CD4-positive, alpha-beta T cell treated with Interleukin-10 for 1 hour (primary cell): ENCODE data around the gene ABHD16B.
"Not testable (repeated sequence)": the region's sequence is repeated elsewhere in the genome, so short reads cannot be mapped to it uniquely, and the experiment has no call there.

Experiments used
- DNase-seq: peaks from one replicate; pipeline ENCODE4 v3.0.0-alpha.2; 2020

Gene ABHD16B

DNA sequence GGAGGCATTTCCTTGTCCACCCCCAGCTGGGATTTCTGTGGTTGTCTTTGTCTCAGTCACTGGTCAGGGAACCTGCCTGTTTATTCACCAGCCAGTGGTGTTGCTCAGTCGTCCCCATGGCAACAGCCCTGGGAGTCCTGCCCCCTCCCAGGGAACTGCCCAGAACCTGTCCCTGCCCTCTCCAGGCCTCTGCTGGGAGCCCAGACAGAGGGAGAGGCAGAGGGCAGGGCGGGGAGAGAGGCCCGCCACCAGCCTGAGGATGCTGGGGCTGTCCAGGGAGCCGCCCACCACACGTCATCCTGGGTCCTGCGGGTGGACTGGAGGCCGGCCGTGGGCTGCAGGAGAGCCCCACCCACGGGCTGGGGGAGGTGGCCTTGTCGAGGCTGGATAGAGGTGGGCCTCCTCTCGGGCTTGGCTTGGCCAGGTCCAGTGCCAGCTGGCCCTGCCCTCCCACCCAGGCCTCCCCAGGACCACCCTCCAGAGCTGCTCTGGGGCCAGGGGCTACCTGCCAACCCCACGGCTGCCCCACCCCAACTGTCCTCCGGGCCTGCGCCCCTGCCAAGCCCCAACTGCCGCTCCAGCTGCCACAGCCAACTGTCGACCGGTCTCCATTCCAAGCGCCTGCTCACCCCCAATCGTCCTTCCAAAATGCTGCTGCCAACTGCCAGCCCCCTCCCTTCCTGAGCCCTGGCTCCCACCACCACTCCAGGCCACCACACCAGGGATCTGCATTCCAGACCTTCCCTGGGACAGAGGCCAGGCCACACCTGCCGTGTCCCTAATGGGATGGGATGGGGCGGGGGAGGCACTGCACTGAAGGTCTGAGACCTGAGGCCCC, 26.1 kb upstream of the ABHD16B start:
- no peak for DNase-seq

DNA sequence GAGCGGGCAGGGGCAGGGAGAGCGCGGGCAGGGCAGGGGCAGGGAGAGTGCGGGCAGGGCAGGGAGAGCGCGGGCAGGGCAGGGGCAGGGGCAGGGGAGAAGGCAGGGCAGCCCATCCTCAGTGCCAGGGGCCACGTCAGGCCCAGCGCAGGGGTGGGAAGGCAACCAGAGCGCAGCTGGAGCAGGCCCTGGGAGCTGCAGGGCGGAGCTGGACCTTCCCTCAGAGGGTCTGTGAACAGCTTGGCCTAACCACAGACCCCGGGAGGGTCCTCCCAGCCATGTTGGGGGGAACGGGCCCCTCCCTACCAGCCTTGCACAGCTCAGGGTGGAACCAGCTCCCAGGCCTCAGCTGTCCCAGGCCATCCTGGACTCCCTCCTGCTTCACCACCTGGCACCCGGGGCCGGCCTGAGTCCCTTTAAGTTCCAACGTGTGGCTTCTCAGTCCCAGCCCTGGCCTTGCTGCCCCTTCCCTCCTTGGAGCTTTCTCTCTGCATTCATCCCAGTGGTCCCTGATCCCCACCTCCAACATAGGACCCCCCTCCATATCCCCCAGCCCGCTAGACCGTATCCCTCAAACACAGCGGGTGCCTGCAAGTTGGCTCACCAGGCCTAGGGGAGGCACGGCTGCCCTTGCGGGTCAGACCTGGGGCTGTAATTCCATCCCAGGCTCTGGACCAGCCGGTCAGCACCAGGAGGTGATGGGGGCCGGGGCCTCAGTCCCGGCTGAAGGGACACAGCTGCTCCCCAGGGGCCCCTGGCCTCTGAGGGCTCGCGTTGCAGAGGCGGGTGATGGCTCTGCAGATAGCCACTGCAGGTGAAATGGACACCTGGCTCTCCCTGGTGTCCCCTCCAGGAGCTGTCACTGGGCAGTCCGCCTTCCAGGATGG, 24.6 kb upstream of the ABHD16B start:
- DNase-seq = no peak

DNA sequence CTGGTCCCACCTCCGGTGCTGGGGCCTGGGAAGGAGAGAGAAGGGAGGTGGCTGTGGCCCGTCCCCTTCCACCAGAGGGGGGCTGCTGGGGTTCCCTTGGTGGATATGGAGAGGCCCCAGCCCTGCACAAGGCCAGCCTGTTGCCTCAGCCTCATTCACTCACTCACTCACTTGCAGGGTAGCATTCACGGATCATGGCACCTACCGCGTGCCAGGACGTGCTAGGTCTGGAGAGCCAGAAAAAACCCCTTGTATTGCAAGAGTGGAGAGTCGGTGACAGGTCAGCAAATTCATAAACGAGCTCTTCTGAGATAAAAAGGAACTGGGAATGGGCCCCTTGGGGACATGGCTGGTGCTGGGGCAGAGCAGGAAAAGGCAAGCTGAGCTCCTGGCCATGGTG, 23.8 kb upstream of the ABHD16B start:
- DNase-seq = no peak

DNA sequence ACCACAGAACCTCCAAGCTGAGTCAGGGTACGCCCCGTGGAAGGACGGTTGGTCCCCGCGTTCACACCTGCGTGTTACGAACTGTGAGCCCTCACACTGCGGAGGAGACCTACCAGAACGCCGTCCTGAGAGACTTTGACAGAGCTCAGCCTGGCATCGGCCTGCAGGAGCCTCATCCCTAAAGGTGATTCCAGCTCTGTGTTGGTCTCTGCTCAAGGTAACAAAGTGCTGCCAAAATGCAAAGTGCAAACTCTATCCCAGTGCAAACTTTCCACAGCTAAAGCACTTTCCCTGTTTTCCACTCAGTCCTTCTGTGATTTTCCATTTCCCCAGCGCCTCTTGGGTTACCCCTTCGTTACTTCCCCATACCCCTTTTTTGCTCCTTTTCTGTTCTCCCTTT, 21.7 kb upstream of the ABHD16B start:
- DNase-seq = no peak

DNA sequence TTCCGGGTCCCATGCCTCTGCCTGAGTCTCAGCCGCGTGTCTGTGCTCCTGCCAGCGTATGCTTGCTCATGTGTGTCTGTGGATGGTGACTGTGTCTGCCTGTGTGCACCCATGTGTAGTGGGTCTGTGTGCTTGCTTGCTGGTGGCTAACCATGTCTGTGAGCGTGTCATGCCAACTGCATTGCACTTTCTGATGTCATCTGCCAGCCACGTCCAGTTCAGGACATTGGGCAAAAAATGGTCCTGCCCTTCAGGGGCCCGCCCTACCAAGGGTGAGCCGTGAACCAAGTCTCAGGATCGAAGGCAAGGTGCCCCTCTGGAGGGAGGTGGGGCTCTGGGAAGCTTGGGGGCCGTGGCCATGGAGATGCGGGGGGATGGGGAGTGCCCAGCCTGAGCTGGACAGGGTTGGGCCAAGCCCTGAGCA, 20.9 kb upstream of the ABHD16B start:
- DNase-seq = no peak

DNA sequence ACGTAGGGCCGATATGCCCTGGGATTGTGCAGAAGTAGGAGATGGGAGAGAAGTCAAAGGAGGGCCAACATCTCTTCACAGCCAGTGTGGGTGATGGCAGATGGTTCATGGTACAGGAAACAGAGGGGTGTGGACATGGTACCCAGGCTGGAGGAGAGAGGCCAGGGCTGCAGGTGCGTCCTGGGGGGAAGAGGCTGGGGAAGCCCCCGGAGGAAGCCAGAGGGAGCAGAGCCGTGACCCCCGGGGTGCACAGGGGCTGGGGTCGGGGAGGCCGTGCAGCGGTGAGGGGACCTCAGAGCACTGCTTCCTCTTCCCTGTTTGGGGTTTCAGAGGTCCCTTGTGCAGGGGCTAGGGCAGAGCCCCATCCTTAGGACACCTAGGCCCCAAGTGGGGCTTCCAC, 19.0 kb upstream of the ABHD16B start:
- no peak for DNase-seq

DNA sequence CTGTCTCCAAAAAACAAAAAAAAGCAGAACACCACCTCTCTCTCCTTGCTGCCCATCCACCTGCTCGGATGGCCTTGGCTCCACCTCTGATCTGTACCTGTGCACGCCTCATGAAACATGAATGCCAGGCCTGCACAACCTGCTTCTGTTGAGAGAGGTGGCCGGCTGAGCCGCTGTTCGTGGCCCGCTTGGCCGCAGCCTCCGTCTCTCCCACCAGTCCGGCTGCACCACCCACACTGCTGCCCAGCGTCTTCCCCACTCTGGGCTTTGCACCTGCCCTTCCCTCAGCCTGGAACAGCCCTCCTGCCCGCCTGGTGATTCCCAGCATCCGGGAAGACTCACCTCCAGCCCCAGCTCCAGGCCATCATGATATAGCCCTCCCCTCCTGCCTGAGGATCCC, 18.1 kb upstream of the ABHD16B start:
- no peak for DNase-seq

DNA sequence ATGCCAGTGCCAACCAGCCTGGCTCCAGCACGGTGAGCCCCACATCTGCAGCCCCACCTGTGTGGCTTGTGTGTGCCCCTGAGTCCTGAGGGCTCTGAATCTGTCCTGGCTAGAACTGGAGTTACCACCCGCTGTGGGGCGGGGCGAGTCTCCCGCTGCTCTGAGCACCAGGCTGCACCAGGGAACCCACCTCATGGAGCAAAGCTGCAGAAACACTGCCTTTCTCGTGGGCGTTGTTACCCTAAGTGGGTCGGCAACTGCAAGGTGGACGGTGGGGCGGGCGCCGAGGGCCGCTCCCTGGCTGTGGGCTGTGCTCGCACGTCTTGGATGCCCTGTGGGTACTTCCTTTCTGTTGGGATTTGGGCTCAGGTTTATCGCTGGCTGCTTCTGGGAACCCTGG, 17.5 kb upstream of the ABHD16B start:
- DNase-seq = no peak

DNA sequence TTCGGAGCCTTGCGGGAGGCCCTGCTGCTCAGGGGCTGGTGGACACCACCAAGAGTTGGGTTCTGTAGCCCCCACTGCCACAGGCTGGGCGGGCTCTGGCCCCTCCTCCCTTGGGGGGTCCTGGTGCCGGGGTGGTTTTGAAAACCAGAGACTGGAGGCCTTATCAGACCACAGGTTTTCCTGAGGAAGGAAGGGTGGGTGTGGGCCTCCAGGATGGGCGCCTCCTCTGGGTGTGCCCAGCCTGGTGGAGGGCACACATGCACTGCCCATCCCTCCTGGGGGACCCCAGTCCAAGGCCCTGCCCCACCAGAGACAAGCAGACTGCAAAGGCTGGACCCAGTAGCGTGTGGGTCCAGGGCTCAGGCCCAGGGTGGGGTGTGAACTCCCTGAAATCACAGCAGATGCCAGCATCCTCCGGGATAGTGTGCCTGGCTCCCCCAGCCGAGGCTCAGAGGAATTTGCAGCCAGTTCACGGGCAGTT, 16.7 kb upstream of the ABHD16B start:
- no peak for DNase-seq

DNA sequence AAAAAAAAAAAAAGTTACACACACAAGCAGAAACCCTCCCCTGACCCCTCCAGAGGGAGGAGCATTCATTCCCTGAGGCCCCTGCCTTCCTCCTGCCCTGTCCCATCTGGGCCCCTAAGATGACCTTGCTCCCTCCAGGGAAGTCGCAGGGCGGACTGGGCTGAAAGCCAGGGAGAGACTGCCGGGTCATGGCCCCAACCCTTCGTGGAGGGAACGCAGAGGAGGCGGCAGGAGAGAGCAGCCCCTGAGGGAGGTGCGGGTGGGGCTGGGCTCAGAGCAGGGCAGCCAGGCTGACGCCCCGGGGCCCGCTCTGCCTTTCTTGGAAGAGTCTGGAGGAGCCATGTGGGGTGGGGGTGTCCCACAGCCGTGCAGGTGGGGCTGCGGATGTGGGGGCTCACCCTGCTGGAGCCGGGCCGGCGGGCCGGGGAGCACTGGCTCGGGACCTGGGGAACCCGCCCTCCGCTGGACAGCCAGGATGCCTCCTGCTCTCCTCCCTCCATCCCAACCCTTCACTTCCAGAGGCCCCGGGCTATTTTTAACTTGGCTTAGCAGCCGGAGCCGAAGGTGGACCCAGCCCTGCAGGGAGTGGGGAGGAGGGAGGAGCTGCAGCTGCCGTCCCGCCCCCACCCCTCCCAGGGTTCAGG, 15.0 kb upstream of the ABHD16B start:
- DNase-seq = no peak

DNA sequence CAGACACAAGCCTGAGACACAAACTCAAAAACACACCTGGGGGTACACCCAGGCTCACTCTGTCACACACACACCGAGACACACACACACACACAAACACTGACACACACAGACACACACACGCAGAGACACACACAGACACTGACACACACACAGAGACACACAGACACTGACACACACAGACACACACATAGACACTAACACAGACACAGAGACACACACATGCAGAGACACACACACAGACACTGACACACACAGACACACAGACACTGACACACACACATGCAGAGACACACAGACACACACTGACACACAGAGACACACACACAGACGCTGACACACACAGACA, 14.4 kb upstream of the ABHD16B start:
- no peak for DNase-seq

DNA sequence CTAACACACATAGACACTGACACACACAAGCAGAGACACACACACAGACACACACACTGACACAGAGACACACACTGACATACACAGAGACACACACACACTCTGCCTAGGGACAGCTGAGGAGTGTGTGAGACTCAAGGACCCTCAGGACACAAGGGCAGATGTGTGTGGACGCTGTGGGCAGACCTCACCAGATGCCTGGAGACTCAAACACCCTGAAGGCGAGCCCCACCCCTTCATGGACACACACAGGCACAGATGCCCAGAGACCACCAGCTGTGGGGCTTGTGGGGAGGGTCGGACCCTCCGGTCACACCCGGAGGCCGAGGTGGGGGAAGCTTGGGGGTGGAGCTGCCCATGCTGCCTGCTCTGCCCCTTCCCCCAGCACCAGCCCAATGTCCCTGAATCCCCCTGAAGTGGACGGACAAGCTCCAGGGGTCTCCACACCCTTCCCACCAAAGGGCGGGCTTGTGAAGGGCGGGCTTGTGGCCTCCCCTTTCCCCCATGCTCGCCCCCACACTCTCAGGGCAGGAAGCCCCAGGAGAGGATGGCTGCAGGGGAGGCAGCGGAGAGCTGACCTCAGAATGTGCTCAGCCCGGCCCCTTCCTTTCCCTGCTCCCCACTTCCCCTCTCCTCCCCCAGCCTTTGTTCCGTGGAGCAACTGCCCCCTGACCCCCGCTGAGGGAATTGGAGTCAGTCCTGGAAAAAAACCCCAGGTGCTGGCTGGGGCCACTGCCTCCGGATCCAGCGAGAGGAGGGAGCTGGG, 13.9 kb upstream of the ABHD16B start:
- DNase-seq = no peak

DNA sequence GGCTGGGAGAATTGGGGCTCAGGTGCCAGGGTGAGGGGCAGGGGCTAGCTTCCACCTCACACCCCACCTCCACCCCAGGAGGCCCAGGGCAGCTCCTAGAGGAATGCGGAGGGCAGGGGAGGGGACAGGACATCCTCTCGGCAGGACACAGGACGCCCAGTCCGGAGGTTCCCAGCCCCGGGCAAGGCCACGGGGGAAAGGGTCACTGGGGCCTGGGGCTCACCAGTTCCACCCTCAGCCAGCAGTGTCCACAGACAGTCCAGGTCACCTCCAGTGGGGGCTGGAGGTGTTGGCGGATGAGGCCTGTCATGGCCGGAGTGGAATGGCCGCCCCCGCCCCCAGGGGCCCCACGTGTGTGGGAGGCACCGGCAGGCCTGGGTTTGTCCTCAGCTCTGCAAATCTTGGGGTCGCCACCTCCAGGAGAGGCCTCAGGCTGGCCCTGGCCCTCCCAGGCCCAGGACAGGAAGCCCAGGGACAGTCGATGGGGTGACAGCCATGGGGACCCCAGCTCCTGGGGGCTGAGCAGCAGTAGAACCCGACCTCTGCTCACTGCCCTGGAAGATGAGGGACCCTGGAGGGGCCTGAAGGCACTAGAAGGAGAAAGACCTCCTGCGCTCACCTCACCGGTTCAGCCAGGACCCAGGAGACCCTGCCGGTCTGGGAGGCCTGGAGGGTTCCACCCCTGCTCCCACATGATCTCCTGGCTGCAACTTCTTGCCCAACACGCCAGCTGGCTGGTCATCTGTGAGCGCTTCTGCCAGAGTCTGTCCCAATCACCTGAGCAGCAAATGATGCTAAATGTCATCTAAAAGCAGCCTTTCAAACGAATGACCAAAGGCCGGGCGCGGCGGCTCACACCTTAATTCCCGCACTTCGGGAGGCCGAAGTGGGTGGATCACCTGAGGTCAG, 13.0 kb upstream of the ABHD16B start:
- DNase-seq = no peak

DNA sequence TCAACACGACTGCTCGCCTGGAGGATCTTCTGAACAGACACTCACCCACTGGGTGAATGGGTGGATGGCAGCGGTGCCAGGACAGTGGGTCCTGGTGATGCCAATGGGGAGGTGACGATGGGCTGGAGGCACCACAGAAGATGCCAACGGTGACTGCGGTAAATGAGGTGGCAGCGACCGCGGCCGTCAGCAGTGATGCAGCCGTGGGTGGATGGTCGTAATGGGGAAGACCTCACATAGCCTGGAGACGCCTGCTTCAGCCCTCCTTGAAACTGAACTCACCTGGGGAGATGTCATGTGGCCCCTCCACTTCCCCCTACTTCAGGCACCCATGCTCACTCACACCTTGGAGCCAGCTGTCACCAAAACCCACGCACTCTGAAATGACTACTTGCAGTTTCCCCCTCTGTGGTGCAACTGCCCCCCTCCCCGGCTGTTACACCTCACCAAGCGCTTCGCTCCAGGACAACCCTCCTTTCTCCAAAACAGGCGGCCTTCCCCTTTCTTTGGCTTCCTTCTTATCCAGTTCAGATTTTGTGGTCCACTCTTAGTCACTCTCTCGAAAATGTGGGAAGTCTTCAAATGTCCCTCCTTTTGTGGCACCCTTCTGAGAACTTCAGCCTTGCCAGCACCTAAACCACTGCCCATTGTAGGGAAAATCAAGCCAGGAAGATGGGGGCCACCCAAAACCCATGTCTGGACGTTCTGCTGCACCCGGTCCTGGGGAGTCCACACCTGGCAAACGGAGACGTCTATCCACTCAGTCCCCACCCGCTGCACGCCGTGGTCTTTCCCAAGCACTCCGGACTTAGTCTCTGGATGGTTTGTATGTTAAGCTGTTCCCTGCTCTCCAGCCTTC, 10.4 kb upstream of the ABHD16B start:
- DNase-seq = no peak

DNA sequence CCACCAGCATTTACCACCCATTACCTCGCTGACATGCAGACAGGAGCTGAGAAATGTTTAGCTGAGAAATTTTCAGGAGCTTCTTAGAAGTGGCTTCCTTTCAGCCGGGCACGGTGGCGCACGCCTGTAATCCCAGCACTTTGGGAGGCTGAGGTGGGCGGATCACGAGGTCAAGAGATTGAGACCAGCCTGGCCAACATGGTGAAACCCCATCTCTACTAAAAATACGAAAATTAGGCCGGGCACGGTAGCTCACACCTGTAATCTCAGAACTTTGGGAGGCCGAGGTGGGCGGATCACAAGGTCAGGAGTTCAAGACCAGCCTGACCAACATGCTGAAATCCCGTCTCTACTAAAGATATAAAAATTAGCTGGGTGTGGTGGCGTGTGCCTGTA, 9.8 kb upstream of the ABHD16B start:
- DNase-seq = not testable (repeated sequence)

DNA sequence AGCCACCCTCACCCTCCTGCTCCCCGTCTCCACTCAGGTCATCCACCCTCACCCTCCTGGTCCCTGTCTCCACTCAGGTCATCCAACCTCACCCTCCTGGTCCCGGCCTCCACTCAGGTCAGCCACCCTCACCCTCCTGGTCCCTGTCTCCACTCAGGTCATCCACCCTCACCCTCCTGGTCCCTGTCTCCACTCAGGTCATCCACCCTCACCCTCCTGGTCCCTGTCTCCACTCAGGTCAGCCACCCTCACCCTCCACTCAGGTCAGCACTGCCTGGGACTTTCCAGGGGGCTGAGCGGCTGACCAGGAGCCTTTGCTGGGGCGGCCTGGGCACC, 7.6 kb upstream of the ABHD16B start:
- DNase-seq = not testable (repeated sequence)

DNA sequence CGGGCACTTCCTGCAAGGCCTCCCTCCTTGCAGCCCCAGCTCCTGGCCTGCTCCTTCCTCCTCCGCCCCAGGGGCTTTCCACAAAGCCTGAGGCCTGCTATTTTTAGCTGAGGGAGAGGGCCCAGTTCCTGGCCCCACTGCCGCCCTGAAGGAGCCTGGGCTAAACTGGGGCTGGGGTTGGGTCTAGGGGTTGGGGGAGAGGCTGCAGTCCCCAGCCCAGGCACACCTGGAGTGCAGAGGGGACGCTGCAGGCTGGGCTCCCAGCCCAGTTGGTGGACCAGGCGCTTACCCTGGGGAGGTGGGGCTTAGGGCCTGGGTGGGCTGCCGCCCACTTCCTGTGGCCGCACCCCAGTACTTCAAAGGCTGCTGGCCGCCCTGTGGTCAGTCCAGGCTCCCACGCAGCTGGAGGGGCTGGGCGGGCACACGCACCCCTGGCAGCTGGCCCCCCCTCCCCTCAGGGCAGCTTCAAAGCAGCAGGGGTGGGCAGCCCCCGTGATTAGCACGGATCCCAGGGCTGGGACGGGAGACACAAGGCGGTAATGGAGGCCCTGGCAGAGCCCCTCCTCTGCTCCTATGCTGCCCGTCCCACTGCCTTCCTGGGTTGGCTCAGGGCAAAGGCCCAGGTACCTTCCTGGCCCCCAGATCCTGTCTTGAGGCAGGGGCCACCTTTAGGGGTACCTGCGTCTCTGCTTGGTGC, 7.1 kb upstream of the ABHD16B start:
- DNase-seq = no peak

DNA sequence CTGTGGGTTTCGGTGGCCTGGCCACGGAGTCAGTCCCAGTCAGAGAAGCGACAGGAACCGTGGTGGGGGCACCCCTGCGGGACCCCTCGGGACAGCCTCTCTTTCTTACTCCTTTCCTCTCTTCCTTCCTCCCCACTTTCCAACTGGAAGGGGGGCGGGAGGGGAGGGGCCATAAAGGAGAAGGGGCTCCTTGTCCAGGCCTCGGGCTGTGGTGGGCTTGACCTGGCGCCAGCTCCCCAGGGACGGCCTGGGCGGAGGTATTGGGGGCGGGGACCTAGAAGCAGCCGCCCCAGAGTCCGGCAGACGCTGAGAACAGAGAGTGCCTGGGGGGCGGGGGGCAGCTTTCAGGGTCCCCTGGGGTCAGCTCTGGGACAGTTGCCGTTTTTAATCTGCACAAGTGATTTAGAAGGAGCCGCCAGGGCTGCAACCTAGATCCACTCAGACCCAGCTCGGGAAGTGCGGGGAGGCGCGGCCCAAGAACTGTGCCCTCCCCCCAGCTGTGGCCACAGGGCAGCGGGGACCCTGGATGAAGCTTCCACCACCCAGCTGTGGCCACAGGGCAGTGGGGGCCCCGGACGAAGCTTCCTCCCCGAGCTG, 6.4 kb upstream of the ABHD16B start:
- no peak for DNase-seq

DNA sequence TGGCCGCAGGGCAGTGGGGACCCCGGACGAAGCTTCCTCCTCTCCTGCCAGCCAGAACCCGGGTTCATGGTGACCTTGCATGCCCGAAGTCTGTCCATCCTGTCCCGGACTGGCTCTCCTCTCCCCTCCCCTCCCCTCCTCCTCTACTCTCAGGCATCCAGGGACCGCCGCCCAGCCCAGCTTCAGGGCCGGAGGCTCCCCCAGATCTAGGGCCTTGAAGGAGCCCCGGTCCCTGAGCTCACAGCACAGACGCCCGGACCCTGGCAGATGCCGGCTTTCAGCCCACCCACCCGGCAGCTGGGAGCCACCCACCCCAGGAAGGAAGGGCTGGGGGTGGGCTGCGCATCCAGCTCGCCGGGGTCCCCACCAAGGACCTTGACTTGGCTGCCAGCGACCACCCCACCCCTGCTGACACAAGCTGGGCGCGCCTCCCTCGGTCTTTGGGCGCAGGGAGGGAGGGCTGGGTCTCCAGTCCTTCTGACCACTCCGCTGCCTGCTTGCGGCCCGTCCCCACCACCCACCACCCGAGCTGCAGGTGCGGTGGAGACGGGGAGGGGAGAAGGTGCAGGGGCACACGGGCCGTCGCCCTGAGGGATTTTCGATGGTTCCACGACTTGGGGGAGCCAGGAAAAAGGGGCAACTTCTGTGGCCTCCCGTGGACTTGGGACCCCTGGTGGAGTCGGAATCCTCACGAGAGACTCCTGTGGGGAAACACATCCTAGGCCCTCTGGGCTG, 5.8 kb upstream of the ABHD16B start:
- DNase-seq = no peak
